ENCODE results near the gene NECTIN4. TPM values are rescaled to one million over a fixed set of nuclear protein-coding genes. Genes with fewer than 3 reads are reported as not detected.
A peak's percentile ranks its signal among the peaks of the same experiment; 100 is the strongest.

NECTIN4 gene
- total RNA-seq, 4 donors from 2014 or later: 0.54 to 2.5 (median 1.6) TPM

- H3K4me1 ChIP-seq: peaks cover 0 to 24% (median 10%) of the 10 kb centered on the region in 4 donors
- TF ChIP-seq CTCF (IDR thresholded peaks at IDR 0.05) (no peak), POLR2A (IDR thresholded peaks at IDR 0.05) (no peak)
- H3K36me3 ChIP-seq: peaks cover 0 to 27% (median 0%) of the 10 kb centered on the region in 3 donors
- H3K27ac ChIP-seq: peak overlapping the region; percentile 91 to 96 (median 94)
- no peaks in the 10 kb centered on the region for H3K9me3 ChIP-seq
- peak overlapping the region; percentile 72 to 98 (median 82) for H3K4me3 ChIP-seq
- no peak for DNase-seq
- no peaks in the 10 kb centered on the region for H3K27me3 ChIP-seq
Observed at GRCh38 chr1:161131523-161132409, 42.4 kb upstream of the NECTIN4 start.

- no peak for DNase-seq
- Histone ChIP-seq H3K9me3 (no peaks in the 10 kb centered on the region), H3K27ac (no peak overlapping the region), H3K27me3 (no peaks in the 10 kb centered on the region), H3K36me3 (peaks cover 0 to 42% (median 0%) of the 10 kb centered on the region in 3 donors), H3K4me1 (peaks cover 0 to 24% (median 10%) of the 10 kb centered on the region in 4 donors), H3K4me3 (no peak overlapping the region)
- TF ChIP-seq POLR2A (IDR thresholded peaks at IDR 0.05) (no peak), CTCF (IDR thresholded peaks at IDR 0.05) (no peak)
Observed at GRCh38 chr1:161130266-161130665, 40.9 kb upstream of the NECTIN4 start.

- H3K4me1 ChIP-seq: peaks cover 0 to 18% (median 9%) of the 10 kb centered on the region in 4 donors
- H3K36me3 ChIP-seq: peaks cover 0 to 52% (median 0%) of the 10 kb centered on the region in 3 donors
- H3K27ac ChIP-seq: no peak overlapping the region
- TF ChIP-seq CTCF (IDR thresholded peaks at IDR 0.05) (no peak), POLR2A (IDR thresholded peaks at IDR 0.05) (no peak)
- H3K9me3 ChIP-seq: no peaks in the 10 kb centered on the region
- DNase-seq: no peak
- H3K27me3 ChIP-seq: no peaks in the 10 kb centered on the region
- H3K4me3 ChIP-seq: no peak overlapping the region
Observed at GRCh38 chr1:161128591-161129420, 39.4 kb upstream of the NECTIN4 start.

GRCh38 chr1:161127649-161128048, 38.3 kb upstream of the NECTIN4 start:
- no peak for DNase-seq
- H3K9me3 ChIP-seq: no peaks in the 10 kb centered on the region
- H3K27ac ChIP-seq: no peak overlapping the region
- H3K4me1 ChIP-seq: peaks cover 0 to 15% (median 5%) of the 10 kb centered on the region in 4 donors
- peaks cover 0 to 63% (median 0%) of the 10 kb centered on the region in 3 donors for H3K36me3 ChIP-seq
- H3K27me3 ChIP-seq: no peaks in the 10 kb centered on the region
- TF ChIP-seq CTCF (IDR thresholded peaks at IDR 0.05): no peak
- TF ChIP-seq POLR2A (IDR thresholded peaks at IDR 0.05): no peak
- H3K4me3 ChIP-seq: no peak overlapping the region

- no peak for DNase-seq
- Histone ChIP-seq H3K9me3 (no peaks in the 10 kb centered on the region), H3K4me1 (peaks cover 8 to 30% (median 11%) of the 10 kb centered on the region in 4 donors), H3K4me3 (no peak overlapping the region), H3K36me3 (peaks cover 0 to 76% (median 0%) of the 10 kb centered on the region in 3 donors), H3K27me3 (no peaks in the 10 kb centered on the region), H3K27ac (peak overlapping the region in 1 of 4 donors; percentile 12)
- TF ChIP-seq CTCF (IDR thresholded peaks at IDR 0.05): no peak
- no peak for TF ChIP-seq POLR2A (IDR thresholded peaks at IDR 0.05)
Observed at GRCh38 chr1:161122967-161123366, 33.6 kb upstream of the NECTIN4 start.
